Measurements from ENCODE around the gene SHISA7.

The SHISA7 gene

GRCh38 chr19:55488986-55489710 is 46.0 kb upstream of the SHISA7 start:
- no peak overlapping the region for H3K4me3 ChIP-seq (ENCODE audit: low read depth, low read length)
- no peak for TF ChIP-seq CTCF (IDR thresholded peaks at IDR 0.05; ENCODE audit: borderline replicate concordance, insufficient read depth, low read depth, low read length)

- no peak for TF ChIP-seq CTCF (IDR thresholded peaks at IDR 0.05; ENCODE audit: borderline replicate concordance, insufficient read depth, low read depth, low read length)
- no peak within 1 kb of the TSS for H3K4me3 ChIP-seq (ENCODE audit: low read depth, low read length)
Measured at GRCh38 chr19:55487924-55488687, 45.0 kb upstream of the SHISA7 start, which contains the start of gene SSC5D. TSS of gene SSC5D (plus strand) at chr19:55488436. CDS start at chr19:55488590, 154 bp downstream.

GRCh38 chr19:55486971-55487923 is 44.1 kb upstream of the SHISA7 start:
- H3K4me3 ChIP-seq (ENCODE audit: low read depth, low read length): no peak overlapping the region
- no peak for TF ChIP-seq CTCF (IDR thresholded peaks at IDR 0.05; ENCODE audit: borderline replicate concordance, insufficient read depth, low read depth, low read length)

GRCh38 chr19:55486043-55486970 is 43.2 kb upstream of the SHISA7 start:
- no peak for TF ChIP-seq CTCF (IDR thresholded peaks at IDR 0.05; ENCODE audit: borderline replicate concordance, insufficient read depth, low read depth, low read length)
- no peak overlapping the region for H3K4me3 ChIP-seq (ENCODE audit: low read depth, low read length)

- no peak for TF ChIP-seq CTCF (IDR thresholded peaks at IDR 0.05; ENCODE audit: borderline replicate concordance, insufficient read depth, low read depth, low read length)
- H3K4me3 ChIP-seq (ENCODE audit: low read depth, low read length): peak overlapping the region; percentile 85
Measured at GRCh38 chr19:55485439-55486011, 42.4 kb upstream of the SHISA7 start.

Measured in GM12875 (cell line).